SH-SY5Y (cell line): ENCODE results near the gene PTPRD.

Source experiments
- GATA2 ChIP-seq: IDR thresholded peaks from 2 replicates; pipeline ENCODE4 v1.6.1; 2011; ENCODE audit warnings: mild to moderate bottlenecking, low read depth, low read length
- GATA3 ChIP-seq: IDR thresholded peaks from 2 replicates; pipeline ENCODE4 v1.6.1; 2011; ENCODE audit warnings: low read depth, mild to moderate bottlenecking, low read length, moderate library complexity

DNA sequence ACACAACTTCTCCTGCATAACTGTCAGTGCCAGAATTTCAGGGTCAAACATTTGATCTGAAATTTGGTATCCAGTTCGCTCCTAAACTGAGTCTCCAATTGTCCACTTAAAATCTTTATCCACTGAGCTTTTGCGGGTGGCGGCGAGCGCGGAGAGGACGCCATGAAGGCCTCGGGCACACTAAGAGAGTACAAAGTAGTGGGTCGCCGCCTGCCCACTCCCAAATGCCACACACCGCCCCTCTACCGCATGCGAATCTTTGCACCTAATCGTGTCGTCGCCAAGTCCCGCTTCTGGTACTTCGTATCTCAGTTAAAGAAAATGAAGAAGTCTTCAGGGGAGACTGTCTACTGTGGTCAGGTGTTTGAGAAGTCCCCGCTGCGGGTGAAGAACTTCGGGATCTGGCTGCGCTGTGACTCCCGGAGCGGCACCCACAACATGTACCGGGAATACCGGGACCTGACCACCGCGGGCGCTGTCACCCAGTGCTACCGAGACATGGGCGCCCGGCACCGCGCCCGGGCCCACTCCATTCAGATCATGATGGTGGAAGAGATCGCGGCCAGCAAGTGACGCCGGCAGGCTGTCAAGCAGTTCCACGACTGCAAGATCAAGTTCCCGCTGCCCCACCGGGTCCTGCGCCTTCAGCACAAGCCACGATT, 1899.5 kb downstream of the PTPRD start:
- TF ChIP-seq GATA2 (no peak), GATA3 (no peak)
